K562 (cell line): ENCODE data around the gene ITPR3. TPM values are rescaled to one million over a fixed set of nuclear protein-coding genes. Genes with fewer than 3 reads are reported as not detected.

ENCODE experiments used
- ATAC-seq: fragments of 200-7000 bp; cut with Tn5 transposase; 3 replicates; pipeline ENCODE4 v1.9.1; 2020; ENCODE audit warnings: moderate library complexity
- BruUV-seq: library from RNA; stranded (reverse); fragments of 400-500 nt; replicated peaks from 2 replicates; lab custom pipeline; 2021; lab: Mats Ljungman, UMichigan
- CTCF ChIA-PET: fragments of 300-600 bp; formaldehyde crosslinking; extraction: SDS; loops from one replicate; lab custom pipeline; 2021; ENCODE audit warnings: low intra/inter-chr PET ratio; lab: Yijun Ruan, JAX
- POLR2A ChIA-PET: fragments of 300-600, 350-650 bp; sonication (Branson Sonifier 250); formaldehyde crosslinking; extraction: SDS; loops from one replicate; lab custom pipeline; 2021; ENCODE audit warnings: antibody characterized with exemption, inconsistent platforms; lab: Yijun Ruan, JAX
- DNase-seq, 4 experiments: peaks; one replicate each; pipeline versions ENCODE4 v3.0.0 to v3.0.0-alpha.2; 2011 to 2018; ENCODE audit warnings: low spot score in 3 of 4, mixed read lengths in 3 of 4; ENCODE audit errors: extremely low read depth in 1 of 4
- FAIRE-seq: peaks from 2 replicates; lab custom pipeline; 2011; peaks lifted over from hg19 to GRCh38; lab: Jason Lieb, UNC
- H2AFZ ChIP-seq: 2 replicates; pipeline ENCODE4 v1.6.0; 2011; ENCODE audit warnings: low read depth, low read length, control low read depth, inconsistent platforms
- H3K27ac ChIP-seq: fragments of 200-600 bp; 3 replicates; pipeline ENCODE4 v1.8.0; 2011; ENCODE audit warnings: low read depth, mild to moderate bottlenecking, control low read depth, inconsistent platforms, low read length, moderate library complexity, mixed read lengths; ENCODE audit errors: extremely low read depth
- H3K27me3 ChIP-seq, 2 experiments: fragments of 300-600 bp in 1 of 2; 2 replicates in 1 of 2; 3 replicates in 1 of 2; pipeline versions ENCODE4 v1.6.0 to v1.8.0; 2011; ENCODE audit warnings: inconsistent platforms in 2 of 2, low read length in 2 of 2, mild to moderate bottlenecking in 1 of 2, mixed read lengths in 1 of 2, moderate library complexity in 1 of 2; ENCODE audit not compliant: control insufficient read depth in 2 of 2, insufficient read depth in 2 of 2
- H3K36me3 ChIP-seq: fragments of 300-600 bp; 3 replicates; pipeline ENCODE4 v1.8.0; 2011; ENCODE audit warnings: mild to moderate bottlenecking, low read length, inconsistent platforms; ENCODE audit not compliant: control insufficient read depth, insufficient read depth
- H3K4me1 ChIP-seq, 2 experiments: fragments of 200-600 bp in 1 of 2; replicated peaks in 1 of 2; 2 replicates in 1 of 2; 3 replicates in 1 of 2; pipeline versions ENCODE4 v1.5.1 to v1.8.0; 2011; ENCODE audit warnings: inconsistent platforms in 2 of 2, low read length in 2 of 2, mild to moderate bottlenecking in 1 of 2, mixed read lengths in 1 of 2, moderate library complexity in 1 of 2; ENCODE audit not compliant: control insufficient read depth in 2 of 2, insufficient read depth in 2 of 2
- H3K4me2 ChIP-seq: 2 replicates; pipeline ENCODE4 v1.6.1; 2011; ENCODE audit warnings: low read length, control low read depth, inconsistent platforms, mixed read lengths; ENCODE audit not compliant: insufficient read depth
- H3K4me3 ChIP-seq: fragments of 200-600 bp; sonication (generic), shearing (Covaris generic); 2 replicates; pipeline ENCODE4 v1.5.1; 2016; ENCODE audit warnings: control low read depth, inconsistent platforms
- H3K79me2 ChIP-seq: fragments of 200-600 bp; 3 replicates; pipeline ENCODE4 v1.8.0; 2011; ENCODE audit warnings: low read length, inconsistent platforms; ENCODE audit not compliant: control insufficient read depth, insufficient read depth
- H3K9ac ChIP-seq, 2 experiments: 2 replicates each; pipeline versions ENCODE4 v1.6.0 to v1.6.1; 2011; ENCODE audit warnings: low read depth in 2 of 2, low read length in 2 of 2, control low read depth in 1 of 2, inconsistent platforms in 1 of 2, mild to moderate bottlenecking in 1 of 2, mixed read lengths in 1 of 2; ENCODE audit not compliant: insufficient read depth in 1 of 2
- H3K9me1 ChIP-seq: one replicate; pipeline ENCODE4 v1.6.0; 2011; ENCODE audit warnings: inconsistent platforms, mild to moderate bottlenecking, low read length, moderate library complexity; ENCODE audit not compliant: control insufficient read depth, insufficient read depth
- H3K9me3 ChIP-seq: replicated peaks from 2 replicates; pipeline ENCODE4 v1.5.1; 2011; ENCODE audit warnings: low read depth, low read length, inconsistent platforms; ENCODE audit not compliant: control insufficient read depth, insufficient read depth
- H4K20me1 ChIP-seq: replicated peaks from 2 replicates; pipeline ENCODE4 v1.6.1; 2011; ENCODE audit warnings: low read length, inconsistent platforms, mixed read lengths; ENCODE audit not compliant: control insufficient read depth, insufficient read depth
- ARNT ChIP-seq, 2 experiments: fragments of 450-650 bp; IDR thresholded peaks; 2 replicates each; pipeline ENCODE4 v1.6.1; 2016; ENCODE audit warnings: mild to moderate bottlenecking in 1 of 2
- FOXA1 ChIP-seq: fragments of 450-650 bp; IDR thresholded peaks from 2 replicates; pipeline ENCODE4 v1.6.1; 2016; ENCODE audit warnings: mild to moderate bottlenecking, borderline replicate concordance
- GTF3C2 ChIP-seq: IDR thresholded peaks from 3 replicates; pipeline ENCODE4 v1.6.1; 2011; ENCODE audit warnings: borderline replicate concordance, mild to moderate bottlenecking, moderate library complexity; ENCODE audit not compliant: insufficient read length; ENCODE audit errors: extremely low read depth
- IFI16 ChIP-seq: fragments of 250-450 bp; sonication (Bioruptor Pico); IDR thresholded peaks from 2 replicates; pipeline ENCODE4 v2.1.2; 2022; ENCODE audit warnings: mild to moderate bottlenecking, inconsistent platforms
- LCOR ChIP-seq: sonication (generic); formaldehyde crosslinking; IDR thresholded peaks from 2 replicates; pipeline ENCODE4 v1.8.0; 2022; ENCODE audit warnings: mild to moderate bottlenecking, missing genetic modification reagents
- MTA2 ChIP-seq: fragments of 450-650 bp; IDR thresholded peaks from 2 replicates; pipeline ENCODE4 v1.6.1; 2016; ENCODE audit warnings: low read depth
- PCBP1 ChIP-seq: fragments of 200-400 bp; formaldehyde crosslinking; IDR thresholded peaks from 2 replicates; pipeline ENCODE4 v1.6.1; 2018; ENCODE audit warnings: mild to moderate bottlenecking, low read depth, low read length; ENCODE audit not compliant: poor library complexity, severe bottlenecking
- PHF21A ChIP-seq: fragments of 450-650 bp; IDR thresholded peaks from 2 replicates; pipeline ENCODE4 v1.6.1; 2017; ENCODE audit warnings: low read depth, borderline replicate concordance
- RBFOX2 ChIP-seq: fragments of 200-400 bp; formaldehyde crosslinking; IDR thresholded peaks from 2 replicates; pipeline ENCODE4 v1.6.1; 2017; ENCODE audit warnings: low read depth, mild to moderate bottlenecking, low read length, moderate library complexity
- RBM14 ChIP-seq: fragments of 200-400 bp; formaldehyde crosslinking; IDR thresholded peaks from 2 replicates; pipeline ENCODE4 v1.6.1; 2018; ENCODE audit warnings: low read depth, mild to moderate bottlenecking, low read length, moderate library complexity, borderline replicate concordance; ENCODE audit not compliant: insufficient read depth
- SAP30 ChIP-seq: fragments of 200-600 bp; sonication (generic); IDR thresholded peaks from 2 replicates; pipeline ENCODE4 v1.6.1; 2012; ENCODE audit warnings: borderline replicate concordance, low read depth, mild to moderate bottlenecking, moderate library complexity, low read length, control low read depth, inconsistent platforms; ENCODE audit not compliant: insufficient read depth, poor library complexity, severe bottlenecking
- SRSF1 ChIP-seq: fragments of 200-400 bp; formaldehyde crosslinking; IDR thresholded peaks from 2 replicates; pipeline ENCODE4 v1.6.1; 2017; ENCODE audit warnings: mild to moderate bottlenecking, low read depth, low read length, moderate library complexity
- USF1 ChIP-seq: sonication (generic); formaldehyde crosslinking; IDR thresholded peaks from 2 replicates; pipeline ENCODE4 v1.9.0; 2022; ENCODE audit warnings: mild to moderate bottlenecking, missing genetic modification reagents
- ZBTB34 ChIP-seq: fragments of 250-450 bp; sonication (Bioruptor Pico); IDR thresholded peaks from 2 replicates; pipeline ENCODE4 v1.8.0; 2021; ENCODE audit warnings: mild to moderate bottlenecking, moderate library complexity
- ZNF239 ChIP-seq: fragments of 250-450 bp; sonication (Bioruptor Pico); IDR thresholded peaks from 2 replicates; pipeline ENCODE4 v1.4.0; 2020; ENCODE audit warnings: mild to moderate bottlenecking
- ZNF277 ChIP-seq: fragments of 250-450 bp; sonication (Bioruptor Pico); IDR thresholded peaks from 2 replicates; pipeline ENCODE4 v1.8.0; 2022; ENCODE audit warnings: inconsistent platforms, mild to moderate bottlenecking, moderate library complexity, borderline replicate concordance
- WGBS: fragments of 100-300 bp; shearing (Covaris generic); methylation state at CpG from one replicate; pipeline ENCODE4 v1.1.6; 2016; ENCODE audit warnings: low coverage, mixed read lengths; ENCODE audit not compliant: insufficient coverage; ENCODE audit errors: missing lambda C conversion rate; 5-methylcytosine and 5-hydroxymethylcytosine counted together
- in situ Hi-C: fragments of 300-500 bp; cut with MboI; formaldehyde crosslinking; loops from 4 replicates; pipeline ENCODE4 v1.15.0; 2018; ENCODE audit warnings: inconsistent platforms, mixed read lengths
- intact Hi-C: fragments of 100-400 bp; cut with micrococcal nuclease; formaldehyde crosslinking; loops from 2 replicates; pipeline ENCODE4 v1.14.2; 2022
- polyA plus RNA-seq, 8 experiments: library from polyadenylated mRNA; depleted of rRNA in 4 of 8; stranded (reverse) in 5 of 8; unstranded in 3 of 8; fragments of >200 nt; fragmentation: Nextera tagmentation in 2 of 8; fragmentation: Illumina TruSeq in 1 of 8; extraction: Ambion mirVana in 2 of 8; extraction: Trizol in 1 of 8; gene quantifications; 2 replicates each; pipeline versions ENCODE4 v1.2.1 to v1.2.3, GENCODE V29; 2011 to 2014; ENCODE audit warnings: inconsistent platforms in 1 of 8, missing spikeins in 1 of 8
- total RNA-seq, 7 experiments: library from RNA; depleted of rRNA in 6 of 7; stranded (reverse); fragments of >200 nt in 6 of 7; fragmentation: Illumina TruSeq in 2 of 7; extraction: Trizol in 2 of 7; gene quantifications; 2 replicates each; pipeline versions ENCODE4 v1.2.1 to v1.2.3, GENCODE V29; 2011 to 2021; ENCODE audit warnings: low replicate concordance in 1 of 7

ITPR3 gene
- total and polyA plus RNA-seq, 9 of the 15 experiments (the other 6 are each of a cell fraction or from before 2014, with no cell fraction given): 0.39 to 35.7 (median 13.2) TPM

GRCh38 chr6:33722103-33722623, 101.0 kb downstream of the ITPR3 start:
- Histone ChIP-seq H3K9me3 (no peaks in the 10 kb centered on the region), H3K4me2 (no peak overlapping the region), H2AFZ (no peak overlapping the region), H3K27ac (no peak overlapping the region), H3K9me1 (no peaks in the 10 kb centered on the region), H4K20me1 (0 out of 2 replicates have a peak, but pooled peaks cover 4% of the 10 kb centered on the region), H3K27me3 (peaks cover 57 to 83% of the 10 kb centered on the region in 2 experiments), H3K36me3 (no peaks in the 10 kb centered on the region), H3K79me2 (no peaks in the 10 kb centered on the region), H3K4me3 (no peak overlapping the region), H3K4me1 (no peaks in the 10 kb centered on the region), H3K9ac (no peak overlapping the region)
- no peak for ATAC-seq
- WGBS: 0% methylated on average over 5 of the region's 5 CpGs
- intact Hi-C loops (no loop called here), in situ Hi-C loops (no loop called here)
- BruUV-seq: no TSS peak
- no peak for FAIRE-seq
- CTCF ChIA-PET: no interaction called here
- POLR2A ChIA-PET: interaction anchor here (0.6 to 3.5 kb wide), 6 partner anchors 11 to 696 kb away, joined by 3 to 14 read pairs (median 4); partner anchors contain the start of gene UQCC2
- no peak for DNase-seq
- TF ChIP-seq IFI16 (CRISPR knock-in tag) (no peak), ZNF239 (CRISPR knock-in tag) (no peak), PCBP1 (no peak), RBM14 (no peak), SAP30 (no peak), PHF21A (no peak), LCOR (CRISPR knock-in tag) (no peak), ZBTB34 (CRISPR knock-in tag) (no peak), MTA2 (no peak), USF1 (CRISPR knock-in tag) (no peak), FOXA1 (no peak), ARNT (IDR thresholded peaks at IDR 0.05) (no peak), SRSF1 (no peak), GTF3C2 (no peak), ZNF277 (no peak), RBFOX2 (no peak)
